Measurements from ENCODE around the gene CBARP.

CBARP gene

GRCh38 chr19:1239796-1240737 lies 2.3 kb upstream of the CBARP start:
- peak; percentile 86 to 88 for DNase-seq (ENCODE audit: extremely low read depth in 1 of 2, low read depth in 1 of 2)

GRCh38 chr19:1239420-1239795 lies 1.6 kb upstream of the CBARP start:
- no peak for DNase-seq (ENCODE audit: extremely low read depth in 1 of 2, low read depth in 1 of 2)

GRCh38 chr19:1238369-1239303 lies 831 bp upstream of the CBARP start:
- DNase-seq (ENCODE audit: extremely low read depth in 1 of 2, low read depth in 1 of 2) = no peak

- DNase-seq (ENCODE audit: extremely low read depth in 1 of 2, low read depth in 1 of 2) = no peak
Measured at GRCh38 chr19:1237027-1237659, 662 bp downstream of the CBARP start.

GRCh38 chr19:1236576-1236975 lies 1.2 kb downstream of the CBARP start:
- no peak for DNase-seq (ENCODE audit: extremely low read depth in 1 of 2, low read depth in 1 of 2)

GRCh38 chr19:1235625-1236538 lies 1.9 kb downstream of the CBARP start:
- no peak for DNase-seq (ENCODE audit: extremely low read depth in 1 of 2, low read depth in 1 of 2)

- DNase-seq (ENCODE audit: extremely low read depth in 1 of 2, low read depth in 1 of 2) = no peak
Measured at GRCh38 chr19:1234955-1235380, 2.8 kb downstream of the CBARP start.

GRCh38 chr19:1234051-1234954 lies 3.5 kb downstream of the CBARP start:
- DNase-seq (ENCODE audit: extremely low read depth in 1 of 2, low read depth in 1 of 2) = no peak

GRCh38 chr19:1233115-1233667 lies 4.6 kb downstream of the CBARP start:
- DNase-seq (ENCODE audit: extremely low read depth in 1 of 2, low read depth in 1 of 2) = no peak

- no peak for DNase-seq (ENCODE audit: extremely low read depth in 1 of 2, low read depth in 1 of 2)
Measured at GRCh38 chr19:1232652-1233072, 5.1 kb downstream of the CBARP start.

- DNase-seq (ENCODE audit: extremely low read depth in 1 of 2, low read depth in 1 of 2) = no peak
Measured at GRCh38 chr19:1231729-1232637, 5.8 kb downstream of the CBARP start.

GRCh38 chr19:1230783-1231489 lies 6.9 kb downstream of the CBARP start:
- no peak for DNase-seq (ENCODE audit: extremely low read depth in 1 of 2, low read depth in 1 of 2)

GRCh38 chr19:1229924-1230782 lies 7.7 kb downstream of the CBARP start:
- DNase-seq (ENCODE audit: extremely low read depth in 1 of 2, low read depth in 1 of 2) = no peak

- no peak for DNase-seq (ENCODE audit: extremely low read depth in 1 of 2, low read depth in 1 of 2)
Measured at GRCh38 chr19:1229056-1229923, 8.5 kb downstream of the CBARP start.

Data from activated CD8-positive, alpha-beta memory T cell treated with anti-CD3 and anti-CD28 coated beads for 1 hour (primary cell).